Cortex of kidney (tissue), 1 donor: Measurements from ENCODE around the gene CACNA1G.

ENCODE experiments used
- DNase-seq: peaks from one replicate; lab custom pipeline; 2025; lab: John Stamatoyannopoulos, UW

Gene CACNA1G

DNA sequence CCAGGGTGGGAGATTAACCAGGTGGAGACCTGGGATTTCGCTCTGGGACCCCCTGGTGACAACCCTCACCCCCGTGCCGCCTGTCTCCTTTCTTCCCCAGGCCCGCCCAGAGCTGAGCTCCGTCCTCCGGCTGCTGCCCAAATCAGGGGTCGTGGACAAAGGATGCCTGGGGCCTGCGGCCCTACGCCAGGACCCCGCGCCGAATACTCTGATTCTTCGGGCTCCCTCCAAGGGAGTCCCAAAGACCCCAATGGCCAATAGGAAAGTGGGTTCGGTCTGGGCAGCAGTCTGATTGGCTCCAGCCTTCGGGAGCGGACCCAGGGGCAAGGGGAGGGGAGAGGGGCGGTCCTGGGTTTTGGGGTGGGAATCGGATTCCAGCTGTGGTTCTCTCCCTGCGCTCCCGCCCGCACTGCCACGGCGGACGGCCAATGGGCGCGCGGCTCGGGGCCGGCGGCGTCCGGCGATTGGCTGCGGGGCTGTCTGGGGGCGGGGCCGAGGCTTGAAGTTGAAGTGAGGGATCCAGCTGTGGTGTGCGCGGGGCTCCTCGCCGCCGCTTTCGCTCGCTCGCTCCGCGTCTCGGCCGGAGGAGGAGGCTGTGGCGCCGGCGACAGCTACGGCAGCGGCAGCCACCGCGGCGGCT is at the start of gene CACNA1G:
CACNA1G (plus strand) TSS at position 531 of the 640 bp plus-strand sequence. CDS start 745 bp downstream, outside the sequence.
- DNase-seq, result no peak

DNA sequence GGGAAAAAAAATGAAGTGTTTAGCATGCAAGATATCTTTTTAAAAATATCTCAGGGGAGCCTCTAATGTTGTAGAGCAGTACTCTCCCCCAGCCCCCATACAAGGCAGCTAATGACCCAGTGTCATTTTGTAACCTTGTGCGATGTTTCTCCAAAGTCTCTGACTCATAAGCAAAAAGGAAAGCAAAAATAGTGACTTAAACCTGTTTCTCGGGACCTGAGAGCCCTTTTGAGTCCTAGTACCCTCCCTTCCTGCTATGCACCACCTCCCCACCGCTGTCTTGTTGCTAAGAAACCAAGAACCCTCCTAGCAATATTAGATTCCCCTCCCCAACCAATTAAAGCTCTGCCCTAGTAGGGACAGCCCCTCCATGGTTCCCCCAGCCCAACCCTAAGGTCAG is 49.5 kb upstream of the CACNA1G start:
- no peak for DNase-seq

DNA sequence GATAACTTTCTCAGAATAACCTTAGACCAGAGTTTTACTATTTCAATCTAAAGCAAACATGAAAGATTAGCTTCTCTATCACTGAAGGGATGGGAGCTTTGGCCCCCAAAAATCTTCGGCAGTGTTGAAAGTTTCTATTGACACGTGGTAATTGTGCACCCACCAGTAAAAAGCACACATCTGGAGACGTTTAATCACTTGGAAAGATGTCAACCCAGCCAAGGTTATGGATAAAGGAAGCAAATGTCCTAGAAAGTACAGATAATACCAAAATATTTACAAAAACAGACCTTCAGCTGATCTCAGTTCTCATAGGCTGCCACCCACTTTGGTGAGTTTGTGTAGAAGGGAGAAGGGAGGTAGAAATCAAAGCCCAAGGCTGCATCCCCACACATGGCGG is 47.0 kb upstream of the CACNA1G start:
- DNase-seq, result no peak

DNA sequence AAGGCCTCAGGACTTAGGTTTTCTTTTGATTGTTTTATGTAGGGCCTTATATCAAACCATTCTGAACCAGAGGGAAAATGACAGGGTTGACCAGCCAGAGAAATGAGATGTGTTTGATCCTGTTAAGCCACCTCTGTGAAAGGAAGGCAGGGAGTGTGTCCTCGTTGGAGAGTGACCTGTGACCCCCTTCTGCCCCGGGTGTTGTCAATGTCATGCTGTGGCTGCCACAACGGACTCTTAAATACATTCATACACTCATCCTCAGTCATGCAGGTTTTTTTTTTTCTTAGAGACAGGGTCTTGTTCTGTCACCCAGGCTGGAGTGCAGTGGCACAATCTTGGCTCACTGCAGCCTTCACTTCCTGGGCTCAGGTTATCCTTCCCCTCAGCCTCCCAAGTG is 46.1 kb upstream of the CACNA1G start:
- DNase-seq, result no peak

DNA sequence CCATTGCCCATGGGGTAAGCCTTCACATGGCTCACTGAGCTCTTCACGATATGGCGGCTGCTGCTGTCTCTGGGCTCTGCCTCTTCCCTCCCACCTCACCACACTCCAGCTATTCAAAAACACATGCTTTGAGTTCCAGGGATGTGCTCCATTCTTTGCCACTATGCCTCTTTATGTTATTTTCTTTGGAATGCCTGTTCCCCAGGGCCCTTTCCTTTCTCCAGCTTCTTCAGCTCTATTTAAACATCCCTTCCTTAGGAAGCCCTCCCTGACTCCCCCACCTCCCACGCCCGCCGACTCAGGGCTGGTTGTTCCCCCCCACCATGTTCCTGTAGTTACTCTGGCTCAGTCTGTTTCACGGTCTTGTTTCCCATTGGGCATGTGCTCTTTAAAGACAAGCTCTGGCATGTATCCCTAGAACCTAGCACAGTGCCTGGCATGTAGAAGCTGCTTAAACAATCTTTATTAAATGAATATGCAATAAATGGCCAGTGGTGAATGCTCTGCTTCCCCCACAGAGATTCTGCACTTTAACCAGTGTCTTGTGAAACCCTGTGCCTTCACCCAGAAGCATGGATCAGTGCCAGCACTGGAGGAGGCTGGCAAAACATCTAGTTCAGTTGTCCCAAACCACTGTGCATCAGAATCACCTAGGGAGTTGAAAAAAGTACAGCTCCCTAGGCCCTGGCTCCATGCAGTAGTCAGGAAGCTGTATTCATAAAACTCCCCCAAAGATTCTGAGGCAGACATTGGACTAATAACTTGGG is 45.4 kb upstream of the CACNA1G start:
- no peak for DNase-seq

DNA sequence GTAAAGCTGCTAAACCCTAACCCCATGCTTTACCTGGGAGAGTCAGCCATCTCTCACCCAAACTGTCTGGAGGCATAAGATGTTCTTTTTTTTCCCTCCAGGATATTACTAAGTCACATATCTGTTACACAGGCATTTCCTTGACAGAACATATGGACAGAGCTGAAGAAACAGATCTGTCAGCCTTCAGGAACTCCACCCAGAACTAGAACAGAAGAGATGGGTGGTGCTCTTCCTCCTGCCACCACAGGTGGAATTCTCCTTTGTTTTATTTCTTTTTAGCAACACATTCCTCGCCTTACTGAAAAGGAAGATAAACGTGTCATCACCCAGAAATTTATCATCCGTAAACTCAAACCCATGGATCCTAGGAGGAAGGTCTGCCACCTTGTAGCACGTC is 43.5 kb upstream of the CACNA1G start:
- no peak for DNase-seq

DNA sequence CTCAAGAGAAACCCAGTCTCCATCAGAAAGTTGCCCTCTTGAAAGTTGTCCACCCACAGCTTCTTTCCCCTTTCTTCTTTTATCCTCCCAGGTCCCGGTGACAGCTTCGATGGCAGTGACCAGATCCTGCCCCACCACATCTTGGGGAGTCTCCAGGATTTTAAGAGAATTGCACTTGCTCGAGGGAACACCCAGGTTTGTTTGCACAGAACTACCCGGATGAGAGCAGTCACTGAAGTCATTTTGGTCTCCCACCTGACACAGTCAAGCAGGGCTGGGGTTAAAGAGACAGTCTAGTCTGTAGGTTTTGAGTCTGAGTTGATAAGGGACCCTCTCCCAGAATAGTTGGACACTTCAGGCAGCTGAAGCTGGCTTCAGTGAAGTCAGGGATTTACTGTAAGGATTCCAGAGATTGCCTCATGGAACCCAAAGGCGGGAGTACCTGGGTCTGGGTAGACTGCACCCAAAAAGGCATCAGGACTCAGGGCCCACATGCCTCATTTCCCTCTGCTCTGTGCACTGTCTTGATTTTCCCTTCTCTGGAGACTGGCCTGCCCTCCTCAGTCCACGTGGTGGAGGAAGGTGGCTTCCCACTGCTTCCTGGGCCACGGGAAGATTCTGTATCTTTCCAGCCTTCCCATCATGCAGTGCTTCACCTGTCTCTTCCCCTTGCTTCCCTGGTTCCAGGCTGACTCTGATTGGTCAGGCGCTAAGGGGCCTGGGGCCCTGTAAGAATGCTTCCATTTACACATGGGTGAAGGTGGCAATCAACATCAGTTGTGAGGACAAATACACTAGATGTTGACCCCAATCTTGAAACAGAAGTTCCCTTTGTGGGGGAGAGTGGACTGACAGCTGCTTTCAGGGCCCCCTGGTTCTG is 42.8 kb upstream of the CACNA1G start:
- DNase-seq, result no peak

DNA sequence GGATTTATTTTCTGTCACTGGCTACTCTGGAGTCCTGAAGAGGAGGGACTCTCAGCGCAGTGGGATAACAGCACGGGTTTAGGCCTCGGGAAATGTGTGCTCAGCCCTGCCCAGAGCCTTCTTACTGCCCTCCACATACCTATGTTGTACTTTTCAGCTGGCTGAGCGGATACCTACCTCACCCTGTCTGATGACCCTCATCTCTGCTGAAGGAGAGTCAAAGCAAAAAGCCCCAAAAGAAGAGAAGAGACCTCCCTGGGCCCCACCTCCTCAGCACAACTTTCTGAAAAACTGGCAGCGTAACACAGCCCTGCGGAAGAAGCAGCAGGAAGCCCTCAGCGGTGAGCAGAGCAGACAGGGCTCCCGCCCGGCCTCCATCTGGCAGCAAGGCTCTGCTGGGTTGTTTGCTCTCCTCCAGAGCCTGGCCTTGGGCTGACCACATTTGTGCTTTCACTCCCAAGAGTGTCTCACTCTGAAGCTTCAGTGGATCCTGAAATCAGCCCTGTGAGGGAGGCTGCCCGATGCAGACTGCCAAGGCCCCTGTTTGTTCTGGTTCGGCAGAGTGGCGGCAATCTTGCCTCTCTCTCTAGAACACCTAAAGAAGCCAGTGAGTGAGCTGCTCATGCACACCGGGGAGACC is 42.0 kb upstream of the CACNA1G start:
- DNase-seq, result no peak

DNA sequence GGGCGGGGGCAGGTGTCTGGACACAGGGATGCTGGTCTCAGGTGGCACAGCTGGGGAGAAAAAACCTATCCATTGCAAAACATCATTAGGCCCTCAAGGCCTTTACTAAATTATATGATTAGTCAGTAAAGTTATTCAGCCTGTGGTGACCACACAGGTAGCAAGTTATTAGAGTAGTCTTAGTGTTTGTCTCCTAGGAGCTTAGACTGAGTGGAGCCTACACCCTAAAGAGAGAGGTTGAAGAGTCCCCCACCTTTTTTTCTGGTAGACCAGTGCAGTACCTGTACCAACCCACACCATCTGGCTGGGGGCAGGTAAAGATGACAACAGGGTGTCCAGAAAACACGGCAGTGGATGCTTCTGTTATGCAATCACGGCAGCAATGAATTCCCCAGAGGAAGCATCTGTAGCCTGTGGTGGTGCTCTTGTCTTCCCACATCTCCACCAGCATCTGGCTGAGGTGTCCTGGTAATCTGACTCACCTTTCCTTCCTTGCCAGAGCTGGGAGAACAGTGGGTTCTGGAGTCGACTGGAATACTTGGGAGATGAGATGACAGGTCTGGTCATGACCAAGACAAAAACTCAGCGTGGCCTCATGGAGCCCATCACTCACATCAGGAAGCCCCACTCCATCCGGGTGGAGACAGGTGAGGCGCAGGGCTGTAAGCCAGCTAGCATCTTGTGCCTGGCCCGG is 41.2 kb upstream of the CACNA1G start:
- DNase-seq, result no peak

DNA sequence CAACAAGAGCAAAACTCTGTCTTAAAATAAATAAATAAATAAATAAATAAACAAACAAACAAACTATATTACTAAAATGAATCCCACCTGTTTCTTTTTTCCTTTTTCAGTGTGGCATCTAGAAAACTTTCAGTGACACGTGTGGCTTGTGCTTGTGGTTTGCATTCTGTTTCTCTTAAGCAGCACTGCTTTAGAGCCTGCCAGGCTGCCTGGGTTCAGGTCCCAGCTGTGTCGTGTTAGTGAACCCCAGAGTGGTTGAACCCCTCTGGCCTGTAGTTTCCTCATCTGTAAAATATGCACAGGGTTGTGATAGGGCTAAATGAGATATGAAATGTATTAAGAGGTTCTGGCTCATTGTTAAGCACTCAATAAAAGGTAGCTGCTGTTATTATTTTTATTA is 40.0 kb upstream of the CACNA1G start:
- DNase-seq, result no peak

DNA sequence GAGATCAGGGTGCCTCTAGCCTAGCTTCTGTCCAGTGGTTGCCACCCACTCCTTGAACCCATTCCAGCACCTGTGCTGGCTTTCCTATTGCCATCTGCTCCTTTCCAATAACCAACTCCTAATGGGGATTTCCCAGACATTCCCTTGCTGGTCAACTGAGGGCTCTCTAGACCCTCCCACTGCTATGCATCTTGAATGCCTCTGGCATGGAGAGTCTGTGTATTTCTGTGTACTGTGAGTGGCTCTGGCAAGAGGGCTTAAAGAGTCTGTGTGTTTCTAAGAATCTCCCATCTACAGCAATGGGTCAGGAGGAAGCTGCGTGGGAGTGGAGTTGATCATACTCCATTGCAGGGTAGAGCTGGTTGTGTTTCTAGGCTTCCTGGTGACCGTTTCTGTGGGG is 39.0 kb upstream of the CACNA1G start:
- no peak for DNase-seq

DNA sequence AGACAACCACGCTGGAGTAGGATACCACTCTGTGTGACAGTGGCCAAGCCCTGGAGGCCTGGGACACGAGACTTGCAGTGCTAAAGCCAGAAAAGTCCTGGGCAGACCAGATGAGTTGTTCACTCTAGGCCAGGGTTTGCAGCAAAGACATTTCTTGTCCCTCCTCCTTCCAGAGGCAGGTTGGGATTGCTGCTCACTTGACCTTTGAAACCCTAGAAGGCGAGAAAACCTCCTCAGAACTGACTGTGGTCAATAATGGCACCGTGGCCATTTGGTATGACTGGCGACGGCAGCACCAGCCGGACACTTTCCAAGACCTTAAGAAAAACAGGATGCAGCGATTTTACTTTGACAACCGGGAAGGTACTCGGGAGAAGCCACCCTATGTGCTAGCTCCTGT is 37.7 kb upstream of the CACNA1G start:
- no peak for DNase-seq

DNA sequence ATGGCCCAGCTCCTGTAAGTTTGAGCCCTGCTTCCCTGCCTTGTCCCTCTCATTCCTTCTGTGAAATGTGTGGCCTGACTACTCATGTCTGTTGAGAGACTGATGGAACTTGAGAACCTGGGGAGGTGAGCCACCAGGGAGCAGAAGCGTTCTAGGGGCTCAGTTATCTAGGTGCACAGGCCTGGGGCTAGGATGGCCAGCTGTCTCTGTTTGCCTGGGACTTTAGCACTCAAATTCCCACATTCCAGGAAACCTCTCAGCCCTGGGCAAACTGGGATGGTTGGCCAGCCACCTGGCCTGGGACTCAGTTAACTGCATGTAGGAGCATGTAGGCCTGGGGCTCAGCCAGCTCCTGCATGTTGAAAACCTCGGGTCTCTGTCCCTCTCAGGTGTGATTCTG is 37.3 kb upstream of the CACNA1G start:
- no peak for DNase-seq

DNA sequence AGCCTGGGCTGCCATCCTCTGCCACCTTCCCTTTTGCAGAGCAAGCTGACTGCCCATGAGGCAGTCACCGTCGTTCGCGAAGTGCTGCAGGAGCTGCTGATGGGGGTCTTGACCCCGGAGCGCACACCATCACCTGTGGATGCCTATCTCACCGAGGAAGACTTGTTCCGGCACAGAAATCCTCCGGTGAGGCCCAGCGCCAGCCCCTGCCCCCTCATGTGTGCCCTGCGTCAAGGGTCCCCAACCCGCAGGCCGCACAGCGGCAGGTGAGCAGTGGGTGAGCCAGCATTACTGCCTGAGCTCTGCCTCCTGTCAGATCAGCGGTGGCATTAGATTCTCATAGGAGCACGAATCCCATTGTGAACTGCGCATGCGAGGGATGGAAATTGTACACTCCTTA is 35.7 kb upstream of the CACNA1G start:
- no peak for DNase-seq

DNA sequence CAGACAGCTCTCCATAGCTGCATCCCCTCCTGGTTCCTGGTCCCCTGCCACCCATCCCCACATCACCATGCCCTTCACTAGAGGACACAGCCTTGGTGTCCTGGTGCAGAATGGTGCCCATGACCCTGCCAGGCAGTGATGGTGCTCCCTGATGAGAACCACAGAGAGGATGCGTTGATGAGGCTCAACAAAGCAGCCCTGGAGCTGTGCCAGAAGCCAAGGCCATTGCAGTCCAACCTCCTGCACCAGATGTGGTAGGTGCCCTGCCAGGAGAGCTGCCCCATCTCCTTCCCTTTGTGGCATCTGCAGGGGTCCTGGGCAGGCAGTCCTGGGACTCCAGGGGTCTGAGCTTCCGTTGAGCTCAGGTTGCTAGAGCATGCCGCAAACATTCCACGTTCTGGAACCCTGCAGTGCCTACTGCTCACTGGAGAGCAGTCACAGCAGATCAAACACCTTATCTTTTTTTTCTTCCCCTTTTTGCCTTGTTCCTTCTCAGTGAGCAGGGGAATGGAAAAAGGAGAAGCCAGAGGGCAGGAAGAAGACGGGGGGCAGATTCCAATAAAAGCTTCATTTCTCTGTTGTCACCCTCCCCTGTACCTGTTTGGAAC is 33.3 kb upstream of the CACNA1G start:
- DNase-seq, result no peak

DNA sequence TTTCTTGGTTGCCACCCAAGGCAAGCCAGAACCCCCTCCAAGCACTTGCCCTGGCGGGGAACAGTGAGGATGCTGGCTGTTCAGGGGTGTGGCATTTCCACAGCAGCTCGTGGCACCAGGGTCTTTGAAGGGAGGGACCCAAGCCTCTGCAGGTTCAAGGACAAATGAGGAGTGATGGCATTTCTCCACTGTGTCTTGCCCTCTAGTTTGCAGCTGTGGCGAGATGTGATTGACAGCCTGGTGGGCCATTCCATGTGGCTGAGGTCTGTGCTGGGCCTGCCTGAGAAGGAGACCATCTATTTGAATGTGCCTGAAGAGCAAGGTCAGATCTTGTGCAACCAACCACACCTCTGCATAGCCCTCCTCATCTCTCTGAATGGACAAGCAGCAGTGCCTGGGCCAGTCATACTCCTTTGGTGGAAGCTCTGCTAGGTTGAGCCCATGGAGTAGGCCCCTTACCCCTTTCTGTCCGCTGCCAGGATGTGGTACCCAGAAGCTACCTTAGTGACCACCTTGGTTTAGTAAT is 32.5 kb upstream of the CACNA1G start:
- no peak for DNase-seq

DNA sequence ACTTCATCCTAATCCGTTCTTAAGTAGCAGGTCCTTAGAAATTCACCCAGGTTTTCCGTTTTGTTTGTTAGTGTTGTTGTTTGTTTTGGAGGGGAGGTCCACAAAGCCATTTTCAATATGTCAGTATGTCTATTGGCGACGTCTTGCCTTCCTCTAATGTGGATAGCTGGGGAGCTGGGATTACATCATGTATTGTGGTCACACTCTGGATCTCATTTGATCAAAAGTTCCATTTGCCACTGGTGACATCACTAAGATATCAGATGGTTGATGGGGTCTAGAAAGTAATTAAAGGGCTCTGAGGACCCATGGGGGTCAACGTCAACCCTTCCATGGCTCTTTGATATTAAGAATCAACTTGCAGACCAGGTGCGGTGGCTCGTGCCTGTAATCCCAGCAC is 30.7 kb upstream of the CACNA1G start:
- DNase-seq, result no peak

DNA sequence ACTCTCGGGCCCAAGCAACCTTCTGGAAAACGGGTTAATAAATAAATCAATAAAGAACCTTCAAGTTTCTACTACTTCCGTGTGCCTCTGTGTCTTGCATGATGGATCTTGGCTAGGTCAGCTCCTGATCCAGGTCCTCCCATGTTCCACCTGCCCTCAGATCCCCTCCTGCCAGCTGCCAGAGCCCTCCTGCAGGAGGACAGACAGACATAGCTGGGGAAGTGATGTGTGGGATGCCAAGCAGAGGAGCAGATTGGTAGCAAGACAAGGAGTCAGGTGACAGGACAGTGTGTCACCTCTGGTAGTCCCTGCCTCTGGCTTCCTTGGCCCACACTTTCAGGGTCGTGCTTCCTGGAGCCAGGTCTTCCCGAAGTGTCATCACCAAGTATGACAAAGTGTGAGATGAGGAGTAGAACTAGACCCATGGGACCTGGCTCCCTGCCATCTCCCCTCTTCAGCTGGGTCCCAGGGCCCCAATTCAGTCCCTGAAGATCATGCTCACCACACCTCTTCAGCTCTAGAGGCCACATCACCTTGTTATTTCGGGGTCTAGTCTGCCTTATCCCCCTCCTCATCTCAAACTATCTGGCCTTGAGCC is 29.0 kb upstream of the CACNA1G start:
- no peak for DNase-seq

DNA sequence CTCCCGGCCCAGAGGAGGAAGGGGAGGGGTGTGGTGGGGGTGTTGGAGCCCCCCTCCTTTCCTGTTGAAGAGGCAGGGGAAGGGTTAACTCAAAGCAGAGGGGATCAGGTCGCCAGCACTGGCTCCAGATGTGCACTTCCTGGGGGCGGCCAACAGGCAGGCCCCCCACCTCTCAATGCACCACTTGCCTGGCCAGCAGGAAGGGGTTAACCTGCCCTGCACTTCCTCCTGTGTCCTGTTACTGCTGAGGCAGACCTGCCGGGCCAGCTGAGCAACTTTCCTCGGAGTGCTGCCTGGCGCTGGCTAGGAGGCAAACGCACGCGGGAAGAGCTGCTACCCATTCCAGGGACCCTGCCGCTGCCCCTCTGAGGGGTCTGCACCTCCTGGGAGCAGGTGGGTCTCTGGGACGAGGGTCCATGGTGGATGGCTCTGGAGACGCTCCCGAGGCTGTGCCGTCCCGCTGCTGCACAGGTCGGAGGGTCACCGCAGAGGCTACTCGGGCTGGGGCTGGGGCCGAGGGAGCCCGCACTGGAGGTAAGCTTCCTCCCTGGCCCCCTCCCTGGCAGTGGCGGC is 28.0 kb upstream of the CACNA1G start, which contains the start of gene EPN3:
EPN3 (plus strand) TSS at position 284 of the 573 bp plus-strand sequence. CDS start 3,822 bp downstream, outside the sequence.
- no peak for DNase-seq

DNA sequence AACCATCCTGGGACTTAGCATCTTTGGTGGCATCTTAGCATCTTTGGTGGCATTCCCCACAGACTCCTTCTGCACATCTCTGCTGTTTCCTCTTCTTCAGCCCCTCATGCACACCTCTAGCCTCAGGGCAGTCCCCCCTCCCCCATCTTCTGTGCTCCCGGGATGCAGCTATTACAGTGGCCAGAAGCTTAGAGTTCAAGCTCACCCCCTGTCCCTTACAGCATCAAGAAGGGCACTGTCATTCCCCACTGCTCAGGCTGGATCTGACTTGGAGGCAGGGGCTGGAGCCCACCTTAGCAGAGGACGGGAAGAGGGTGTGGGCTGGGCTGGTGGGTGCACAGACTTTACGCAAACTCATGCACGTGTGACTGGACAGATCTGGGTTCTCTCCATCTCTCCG is 27.3 kb upstream of the CACNA1G start:
- no peak for DNase-seq
